SK-N-SH treated with all-trans-retinoic acid at 6 μM for 48 hours (cell line): Measurements from ENCODE around the gene PRRC2A.

Experiments used
- ATAC-seq: fragments of 200-7000 bp; cut with Tn5 transposase; 3 replicates; pipeline ENCODE4 v1.9.1; 2020; ENCODE audit warnings: mild to moderate bottlenecking, moderate library complexity
- ARNTL ChIP-seq: fragments of 450-650 bp; formaldehyde crosslinking; IDR thresholded peaks from 2 replicates; pipeline ENCODE4 v1.5.0; 2020; ENCODE audit warnings: low read depth, mild to moderate bottlenecking, moderate library complexity, borderline replicate concordance
- BACH2 ChIP-seq: fragments of 250-450 bp; sonication (Bioruptor Pico); IDR thresholded peaks from 2 replicates; pipeline ENCODE4 v1.9.0; 2021; ENCODE audit warnings: mild to moderate bottlenecking, borderline replicate concordance
- CSDC2 ChIP-seq: fragments of 250-450 bp; sonication (Bioruptor Pico); IDR thresholded peaks from 2 replicates; pipeline ENCODE4 v1.5.0; 2020; ENCODE audit warnings: mild to moderate bottlenecking, moderate library complexity
- ESRRG ChIP-seq: fragments of 250-450 bp; sonication (Bioruptor Pico); IDR thresholded peaks from 2 replicates; pipeline ENCODE4 v1.6.1; 2021; ENCODE audit warnings: mild to moderate bottlenecking
- GLIS3 ChIP-seq: fragments of 250-450 bp; sonication (Bioruptor Pico); IDR thresholded peaks from 2 replicates; pipeline ENCODE4 v1.5.0; 2020; ENCODE audit warnings: mild to moderate bottlenecking, moderate library complexity
- ISL1 ChIP-seq: fragments of 250-450 bp; sonication (Bioruptor Pico); IDR thresholded peaks from 2 replicates; pipeline ENCODE4 v2.1.2; 2022; ENCODE audit warnings: mild to moderate bottlenecking, moderate library complexity
- OSR1 ChIP-seq: fragments of 250-450 bp; sonication (Bioruptor Pico); IDR thresholded peaks from 2 replicates; pipeline ENCODE4 v1.8.0; 2022; ENCODE audit warnings: moderate library complexity, mild to moderate bottlenecking, inconsistent platforms
- PPARA ChIP-seq: fragments of 250-450 bp; sonication (Bioruptor Pico); IDR thresholded peaks from 2 replicates; pipeline ENCODE4 v1.5.0; 2020; ENCODE audit warnings: mild to moderate bottlenecking, borderline replicate concordance
- RARB ChIP-seq: fragments of 250-450 bp; sonication (Bioruptor Pico); IDR thresholded peaks from 2 replicates; pipeline ENCODE4 v1.8.0; 2021; ENCODE audit warnings: mild to moderate bottlenecking, moderate library complexity
- TCF4 ChIP-seq: fragments of 250-450 bp; sonication (Bioruptor Pico); IDR thresholded peaks from 2 replicates; pipeline ENCODE4 v1.8.0; 2021; ENCODE audit warnings: mild to moderate bottlenecking, moderate library complexity, borderline replicate concordance
- ZC3H10 ChIP-seq: fragments of 250-450 bp; sonication (Bioruptor Pico); IDR thresholded peaks from 2 replicates; pipeline ENCODE4 v1.5.1; 2021; ENCODE audit warnings: mild to moderate bottlenecking, moderate library complexity
- ZFP3 ChIP-seq: fragments of 250-450 bp; sonication (Bioruptor Pico); IDR thresholded peaks from 2 replicates; pipeline ENCODE4 v1.5.0; 2020; ENCODE audit warnings: mild to moderate bottlenecking, moderate library complexity
- ZFP30 ChIP-seq: fragments of 450-650 bp; formaldehyde crosslinking; IDR thresholded peaks from 2 replicates; pipeline ENCODE4 v1.5.0; 2022; ENCODE audit warnings: mild to moderate bottlenecking, moderate library complexity
- ZNF565 ChIP-seq: fragments of 450-650 bp; formaldehyde crosslinking; conservative IDR thresholded peaks from 2 replicates; pipeline ENCODE4 v1.5.0; 2020; ENCODE audit warnings: low read depth, mild to moderate bottlenecking, moderate library complexity
- ZNF8 ChIP-seq: fragments of 450-650 bp; formaldehyde crosslinking; IDR thresholded peaks from 2 replicates; pipeline ENCODE4 v1.5.0; 2020; ENCODE audit warnings: mild to moderate bottlenecking, moderate library complexity
- TF ChIP-seq, protein P1 (sequence below): fragments of 250-450 bp; sonication (Bioruptor Pico); IDR thresholded peaks from 2 replicates; pipeline ENCODE4 v1.8.0; 2021; ENCODE audit warnings: low read depth, mild to moderate bottlenecking, moderate library complexity, borderline replicate concordance
- TF ChIP-seq, protein P2 (sequence below): fragments of 250-450 bp; sonication (Bioruptor Pico); IDR thresholded peaks from 2 replicates; pipeline ENCODE4 v1.8.0; 2020; ENCODE audit warnings: mild to moderate bottlenecking, moderate library complexity, borderline replicate concordance
- TF ChIP-seq, protein P3 (sequence below): fragments of 250-450 bp; sonication (Bioruptor Pico); IDR thresholded peaks from 2 replicates; pipeline ENCODE4 v1.5.1; 2021; ENCODE audit warnings: mild to moderate bottlenecking, moderate library complexity
- TF ChIP-seq, protein P4 (sequence below): fragments of 250-450 bp; sonication (Bioruptor Pico); IDR thresholded peaks from 2 replicates; pipeline ENCODE4 v1.5.1; 2020; ENCODE audit warnings: low read depth, mild to moderate bottlenecking, moderate library complexity
- TF ChIP-seq, protein P5 (sequence below): fragments of 250-450 bp; sonication (Bioruptor Pico); IDR thresholded peaks from 2 replicates; pipeline ENCODE4 v1.5.0; 2020; ENCODE audit warnings: mild to moderate bottlenecking, moderate library complexity

Gene PRRC2A

DNA sequence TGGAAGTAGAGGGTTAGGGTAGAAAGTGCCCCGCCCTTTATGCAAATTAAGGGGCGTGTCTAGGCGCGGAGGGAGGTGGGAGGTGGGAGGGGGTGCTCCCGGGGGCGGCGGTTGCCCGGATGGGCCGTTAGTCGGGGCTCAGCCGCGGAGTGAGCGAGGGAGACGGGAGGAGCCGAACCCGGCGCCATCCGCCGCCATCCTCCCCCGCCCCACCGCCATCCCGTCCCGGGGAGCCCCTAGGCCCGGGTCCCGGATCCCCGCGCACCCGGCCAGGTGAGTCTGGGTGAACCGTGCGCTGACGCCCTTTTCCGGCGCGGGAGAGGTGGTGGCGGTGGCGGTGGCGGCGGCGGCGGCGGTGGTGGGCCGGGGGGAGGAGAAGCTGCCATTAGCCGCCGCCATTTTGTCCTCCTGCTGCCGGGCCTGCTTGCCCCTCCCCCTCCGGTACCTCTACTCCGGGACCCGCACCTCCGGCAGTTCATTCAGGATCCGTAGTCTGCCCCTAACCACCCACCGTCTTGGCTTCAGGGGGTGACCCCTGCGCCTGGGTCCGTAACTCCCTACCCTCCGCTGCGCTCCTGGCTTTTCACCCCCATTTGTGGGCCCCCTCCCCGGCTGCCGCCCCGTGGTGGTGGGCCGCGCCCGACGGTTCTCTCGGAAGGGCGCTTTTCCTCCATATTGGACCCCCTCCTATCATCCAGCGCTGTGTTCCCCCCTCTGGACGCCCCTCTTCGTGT lies at the start of gene PRRC2A:
PRRC2A (plus strand) TSS at position 130 of the 734 bp plus-strand sequence. CDS start 2,075 bp downstream, outside the sequence.
- peak; percentile 18; the same call in 1 of the 2 replicates for TF ChIP-seq GLIS3 (CRISPR knock-in tag)
- 0 out of 2 replicates have a peak, but pooled peaks have one; percentile 12 for TF ChIP-seq CSDC2 (CRISPR knock-in tag)
- TF ChIP-seq, protein P1, sequence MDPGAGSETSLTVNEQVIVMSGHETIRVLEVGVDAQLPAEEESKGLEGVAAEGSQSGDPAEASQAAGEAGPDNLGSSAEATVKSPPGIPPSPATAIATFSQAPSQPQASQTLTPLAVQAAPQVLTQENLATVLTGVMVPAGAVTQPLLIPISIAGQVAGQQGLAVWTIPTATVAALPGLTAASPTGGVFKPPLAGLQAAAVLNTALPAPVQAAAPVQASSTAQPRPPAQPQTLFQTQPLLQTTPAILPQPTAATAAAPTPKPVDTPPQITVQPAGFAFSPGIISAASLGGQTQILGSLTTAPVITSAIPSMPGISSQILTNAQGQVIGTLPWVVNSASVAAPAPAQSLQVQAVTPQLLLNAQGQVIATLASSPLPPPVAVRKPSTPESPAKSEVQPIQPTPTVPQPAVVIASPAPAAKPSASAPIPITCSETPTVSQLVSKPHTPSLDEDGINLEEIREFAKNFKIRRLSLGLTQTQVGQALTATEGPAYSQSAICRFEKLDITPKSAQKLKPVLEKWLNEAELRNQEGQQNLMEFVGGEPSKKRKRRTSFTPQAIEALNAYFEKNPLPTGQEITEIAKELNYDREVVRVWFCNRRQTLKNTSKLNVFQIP (CRISPR knock-in tag) = no peak
- TF ChIP-seq, protein P2, sequence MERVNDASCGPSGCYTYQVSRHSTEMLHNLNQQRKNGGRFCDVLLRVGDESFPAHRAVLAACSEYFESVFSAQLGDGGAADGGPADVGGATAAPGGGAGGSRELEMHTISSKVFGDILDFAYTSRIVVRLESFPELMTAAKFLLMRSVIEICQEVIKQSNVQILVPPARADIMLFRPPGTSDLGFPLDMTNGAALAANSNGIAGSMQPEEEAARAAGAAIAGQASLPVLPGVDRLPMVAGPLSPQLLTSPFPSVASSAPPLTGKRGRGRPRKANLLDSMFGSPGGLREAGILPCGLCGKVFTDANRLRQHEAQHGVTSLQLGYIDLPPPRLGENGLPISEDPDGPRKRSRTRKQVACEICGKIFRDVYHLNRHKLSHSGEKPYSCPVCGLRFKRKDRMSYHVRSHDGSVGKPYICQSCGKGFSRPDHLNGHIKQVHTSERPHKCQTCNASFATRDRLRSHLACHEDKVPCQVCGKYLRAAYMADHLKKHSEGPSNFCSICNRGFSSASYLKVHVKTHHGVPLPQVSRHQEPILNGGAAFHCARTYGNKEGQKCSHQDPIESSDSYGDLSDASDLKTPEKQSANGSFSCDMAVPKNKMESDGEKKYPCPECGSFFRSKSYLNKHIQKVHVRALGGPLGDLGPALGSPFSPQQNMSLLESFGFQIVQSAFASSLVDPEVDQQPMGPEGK (CRISPR knock-in tag) = no peak; the same call in 1 of the 2 replicates
- no peak for TF ChIP-seq ARNTL (CRISPR knock-in tag)
- peak; percentile 80 for ATAC-seq

DNA sequence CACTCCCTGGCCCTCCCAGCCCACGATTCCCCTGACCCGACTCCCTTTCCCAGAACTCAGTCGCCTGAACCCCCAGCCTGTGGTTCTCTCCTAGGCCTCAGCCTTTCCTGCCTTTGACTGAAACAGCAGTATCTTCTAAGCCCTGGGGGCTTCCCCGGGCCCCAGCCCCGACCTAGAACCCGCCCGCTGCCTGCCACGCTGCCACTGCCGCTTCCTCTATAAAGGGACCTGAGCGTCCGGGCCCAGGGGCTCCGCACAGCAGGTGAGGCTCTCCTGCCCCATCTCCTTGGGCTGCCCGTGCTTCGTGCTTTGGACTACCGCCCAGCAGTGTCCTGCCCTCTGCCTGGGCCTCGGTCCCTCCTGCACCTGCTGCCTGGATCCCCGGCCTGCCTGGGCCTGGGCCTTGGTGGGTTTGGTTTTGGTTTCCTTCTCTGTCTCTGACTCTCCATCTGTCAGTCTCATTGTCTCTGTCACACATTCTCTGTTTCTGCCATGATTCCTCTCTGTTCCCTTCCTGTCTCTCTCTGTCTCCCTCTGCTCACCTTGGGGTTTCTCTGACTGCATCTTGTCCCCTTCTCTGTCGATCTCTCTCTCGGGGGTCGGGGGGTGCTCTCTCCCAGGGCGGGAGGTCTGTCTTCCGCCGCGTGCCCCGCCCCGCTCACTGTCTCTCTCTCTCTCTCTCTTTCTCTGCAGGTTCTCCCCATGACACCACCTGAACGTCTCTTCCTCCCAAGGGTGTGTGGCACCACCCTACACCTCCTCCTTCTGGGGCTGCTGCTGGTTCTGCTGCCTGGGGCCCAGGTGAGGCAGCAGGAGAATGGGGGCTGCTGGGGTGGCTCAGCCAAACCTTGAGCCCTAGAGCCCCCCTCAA lies 48.2 kb upstream of the PRRC2A start, which contains the start of gene LTA:
LTA (plus strand) TSS at position 249 of the 871 bp plus-strand sequence; CDS start at position 703, 454 bp downstream.
- no peak for ATAC-seq
- no peak for TF ChIP-seq ZNF8
- TF ChIP-seq ZFP30 (CRISPR knock-in tag) = no peak
- no peak for TF ChIP-seq GLIS3 (CRISPR knock-in tag)
- TF ChIP-seq ZFP3 = no peak
- no peak for TF ChIP-seq RARB (CRISPR knock-in tag)
- TF ChIP-seq ZNF565 = no peak
- TF ChIP-seq ZC3H10 = no peak

DNA sequence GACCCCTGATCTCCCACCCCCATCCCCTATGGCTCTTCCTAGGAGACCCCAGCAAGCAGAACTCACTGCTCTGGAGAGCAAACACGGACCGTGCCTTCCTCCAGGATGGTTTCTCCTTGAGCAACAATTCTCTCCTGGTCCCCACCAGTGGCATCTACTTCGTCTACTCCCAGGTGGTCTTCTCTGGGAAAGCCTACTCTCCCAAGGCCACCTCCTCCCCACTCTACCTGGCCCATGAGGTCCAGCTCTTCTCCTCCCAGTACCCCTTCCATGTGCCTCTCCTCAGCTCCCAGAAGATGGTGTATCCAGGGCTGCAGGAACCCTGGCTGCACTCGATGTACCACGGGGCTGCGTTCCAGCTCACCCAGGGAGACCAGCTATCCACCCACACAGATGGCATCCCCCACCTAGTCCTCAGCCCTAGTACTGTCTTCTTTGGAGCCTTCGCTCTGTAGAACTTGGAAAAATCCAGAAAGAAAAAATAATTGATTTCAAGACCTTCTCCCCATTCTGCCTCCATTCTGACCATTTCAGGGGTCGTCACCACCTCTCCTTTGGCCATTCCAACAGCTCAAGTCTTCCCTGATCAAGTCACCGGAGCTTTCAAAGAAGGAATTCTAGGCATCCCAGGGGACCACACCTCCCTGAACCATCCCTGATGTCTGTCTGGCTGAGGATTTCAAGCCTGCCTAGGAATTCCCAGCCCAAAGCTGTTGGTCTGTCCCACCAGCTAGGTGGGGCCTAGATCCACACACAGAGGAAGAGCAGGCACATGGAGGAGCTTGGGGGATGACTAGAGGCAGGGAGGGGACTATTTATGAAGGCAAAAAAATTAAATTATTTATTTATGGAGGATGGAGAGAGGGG lies 47.0 kb upstream of the PRRC2A start:
- TF ChIP-seq ZC3H10 (no peak), RARB (CRISPR knock-in tag) (no peak), ISL1 (CRISPR knock-in tag) (no peak), BACH2 (CRISPR knock-in tag) (no peak), ZFP3 (no peak), TCF4 (CRISPR knock-in tag) (no peak), ESRRG (CRISPR knock-in tag) (no peak), ZFP30 (CRISPR knock-in tag) (no peak), GLIS3 (CRISPR knock-in tag) (no peak), OSR1 (CRISPR knock-in tag) (no peak), ZNF8 (no peak), CSDC2 (CRISPR knock-in tag) (no peak), PPARA (CRISPR knock-in tag) (no peak)
- TF ChIP-seq, protein P1 (CRISPR knock-in tag) = no peak
- TF ChIP-seq, protein P3, sequence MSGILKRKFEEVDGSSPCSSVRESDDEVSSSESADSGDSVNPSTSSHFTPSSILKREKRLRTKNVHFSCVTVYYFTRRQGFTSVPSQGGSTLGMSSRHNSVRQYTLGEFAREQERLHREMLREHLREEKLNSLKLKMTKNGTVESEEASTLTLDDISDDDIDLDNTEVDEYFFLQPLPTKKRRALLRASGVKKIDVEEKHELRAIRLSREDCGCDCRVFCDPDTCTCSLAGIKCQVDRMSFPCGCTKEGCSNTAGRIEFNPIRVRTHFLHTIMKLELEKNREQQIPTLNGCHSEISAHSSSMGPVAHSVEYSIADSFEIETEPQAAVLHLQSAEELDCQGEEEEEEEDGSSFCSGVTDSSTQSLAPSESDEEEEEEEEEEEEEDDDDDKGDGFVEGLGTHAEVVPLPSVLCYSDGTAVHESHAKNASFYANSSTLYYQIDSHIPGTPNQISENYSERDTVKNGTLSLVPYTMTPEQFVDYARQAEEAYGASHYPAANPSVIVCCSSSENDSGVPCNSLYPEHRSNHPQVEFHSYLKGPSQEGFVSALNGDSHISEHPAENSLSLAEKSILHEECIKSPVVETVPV (CRISPR knock-in tag) = no peak
- TF ChIP-seq, protein P4, sequence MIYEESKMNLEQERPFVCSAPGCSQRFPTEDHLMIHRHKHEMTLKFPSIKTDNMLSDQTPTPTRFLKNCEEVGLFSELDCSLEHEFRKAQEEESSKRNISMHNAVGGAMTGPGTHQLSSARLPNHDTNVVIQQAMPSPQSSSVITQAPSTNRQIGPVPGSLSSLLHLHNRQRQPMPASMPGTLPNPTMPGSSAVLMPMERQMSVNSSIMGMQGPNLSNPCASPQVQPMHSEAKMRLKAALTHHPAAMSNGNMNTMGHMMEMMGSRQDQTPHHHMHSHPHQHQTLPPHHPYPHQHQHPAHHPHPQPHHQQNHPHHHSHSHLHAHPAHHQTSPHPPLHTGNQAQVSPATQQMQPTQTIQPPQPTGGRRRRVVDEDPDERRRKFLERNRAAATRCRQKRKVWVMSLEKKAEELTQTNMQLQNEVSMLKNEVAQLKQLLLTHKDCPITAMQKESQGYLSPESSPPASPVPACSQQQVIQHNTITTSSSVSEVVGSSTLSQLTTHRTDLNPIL = no peak
- TF ChIP-seq, protein P5, sequence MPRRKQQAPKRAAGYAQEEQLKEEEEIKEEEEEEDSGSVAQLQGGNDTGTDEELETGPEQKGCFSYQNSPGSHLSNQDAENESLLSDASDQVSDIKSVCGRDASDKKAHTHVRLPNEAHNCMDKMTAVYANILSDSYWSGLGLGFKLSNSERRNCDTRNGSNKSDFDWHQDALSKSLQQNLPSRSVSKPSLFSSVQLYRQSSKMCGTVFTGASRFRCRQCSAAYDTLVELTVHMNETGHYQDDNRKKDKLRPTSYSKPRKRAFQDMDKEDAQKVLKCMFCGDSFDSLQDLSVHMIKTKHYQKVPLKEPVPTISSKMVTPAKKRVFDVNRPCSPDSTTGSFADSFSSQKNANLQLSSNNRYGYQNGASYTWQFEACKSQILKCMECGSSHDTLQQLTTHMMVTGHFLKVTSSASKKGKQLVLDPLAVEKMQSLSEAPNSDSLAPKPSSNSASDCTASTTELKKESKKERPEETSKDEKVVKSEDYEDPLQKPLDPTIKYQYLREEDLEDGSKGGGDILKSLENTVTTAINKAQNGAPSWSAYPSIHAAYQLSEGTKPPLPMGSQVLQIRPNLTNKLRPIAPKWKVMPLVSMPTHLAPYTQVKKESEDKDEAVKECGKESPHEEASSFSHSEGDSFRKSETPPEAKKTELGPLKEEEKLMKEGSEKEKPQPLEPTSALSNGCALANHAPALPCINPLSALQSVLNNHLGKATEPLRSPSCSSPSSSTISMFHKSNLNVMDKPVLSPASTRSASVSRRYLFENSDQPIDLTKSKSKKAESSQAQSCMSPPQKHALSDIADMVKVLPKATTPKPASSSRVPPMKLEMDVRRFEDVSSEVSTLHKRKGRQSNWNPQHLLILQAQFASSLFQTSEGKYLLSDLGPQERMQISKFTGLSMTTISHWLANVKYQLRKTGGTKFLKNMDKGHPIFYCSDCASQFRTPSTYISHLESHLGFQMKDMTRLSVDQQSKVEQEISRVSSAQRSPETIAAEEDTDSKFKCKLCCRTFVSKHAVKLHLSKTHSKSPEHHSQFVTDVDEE (CRISPR knock-in tag) = no peak
- TF ChIP-seq, protein P2 (CRISPR knock-in tag) = no peak
- ATAC-seq = no peak
